ENCODE measurements around the gene HNRNPM.

HNRNPM gene

DNA sequence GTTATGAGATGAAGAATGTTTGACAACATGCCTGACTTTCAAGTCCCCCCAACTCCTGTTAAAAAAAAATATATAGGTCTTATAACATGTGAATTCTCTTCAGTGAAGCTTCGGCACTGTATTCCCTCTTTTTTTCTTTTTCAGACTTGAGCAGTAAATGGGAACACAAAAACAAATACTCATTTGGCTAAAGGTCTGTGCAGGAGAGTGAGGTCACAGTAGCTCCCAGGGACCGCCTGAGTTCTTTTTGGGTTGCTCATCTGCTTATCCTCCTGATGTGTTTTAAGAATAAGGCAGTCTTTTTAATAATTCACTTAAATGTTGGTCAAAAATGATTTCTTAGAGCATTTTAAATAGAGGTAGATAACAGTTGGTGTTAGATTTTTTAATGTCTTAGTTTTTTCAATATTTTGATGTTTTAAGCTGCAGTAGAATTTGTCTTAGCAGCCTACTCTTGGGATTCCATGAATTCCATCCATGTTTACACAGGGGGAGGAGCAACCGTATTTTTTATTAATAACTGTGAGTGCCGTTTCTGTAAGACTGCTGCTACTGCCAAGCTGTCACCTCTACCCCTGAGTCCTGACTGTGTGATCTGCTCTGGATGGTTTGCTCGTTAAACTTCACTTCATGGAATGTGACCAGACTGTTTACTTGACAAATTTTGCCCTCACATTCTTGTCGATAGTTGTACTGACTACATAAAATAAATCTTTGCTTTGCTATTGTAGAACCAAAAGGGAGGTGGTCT is 14.9 kb downstream of the HNRNPM start:
- POLR2A ChIA-PET = interaction anchor here (0.9 to 1.2 kb wide), 2 partner anchors 54 to 66 kb away, joined by 3 to 5 read pairs; partner anchors contain the start of gene ZNF414
- CTCF ChIA-PET = no interaction called here
- DNase-seq (ENCODE audit: extremely low spot score) = no peak
- TF ChIP-seq BHLHE40 (IDR thresholded peaks at IDR 0.05; ENCODE audit: borderline replicate concordance) (no peak), FOXK2 (IDR thresholded peaks at IDR 0.05) (no peak), CTBP1 (IDR thresholded peaks at IDR 0.05; ENCODE audit: borderline replicate concordance) (no peak), FOXA1 (IDR thresholded peaks at IDR 0.05) (no peak), FOXM1 (IDR thresholded peaks at IDR 0.05; ENCODE audit: borderline replicate concordance) (no peak), LEF1 (IDR thresholded peaks at IDR 0.05; ENCODE audit: borderline replicate concordance) (no peak), TARDBP (IDR thresholded peaks at IDR 0.05) (no peak), HDGF (IDR thresholded peaks at IDR 0.05; ENCODE audit: borderline replicate concordance) (no peak), ZNF384 (IDR thresholded peaks at IDR 0.05) (no peak), NFRKB (IDR thresholded peaks at IDR 0.05) (no peak)

DNA sequence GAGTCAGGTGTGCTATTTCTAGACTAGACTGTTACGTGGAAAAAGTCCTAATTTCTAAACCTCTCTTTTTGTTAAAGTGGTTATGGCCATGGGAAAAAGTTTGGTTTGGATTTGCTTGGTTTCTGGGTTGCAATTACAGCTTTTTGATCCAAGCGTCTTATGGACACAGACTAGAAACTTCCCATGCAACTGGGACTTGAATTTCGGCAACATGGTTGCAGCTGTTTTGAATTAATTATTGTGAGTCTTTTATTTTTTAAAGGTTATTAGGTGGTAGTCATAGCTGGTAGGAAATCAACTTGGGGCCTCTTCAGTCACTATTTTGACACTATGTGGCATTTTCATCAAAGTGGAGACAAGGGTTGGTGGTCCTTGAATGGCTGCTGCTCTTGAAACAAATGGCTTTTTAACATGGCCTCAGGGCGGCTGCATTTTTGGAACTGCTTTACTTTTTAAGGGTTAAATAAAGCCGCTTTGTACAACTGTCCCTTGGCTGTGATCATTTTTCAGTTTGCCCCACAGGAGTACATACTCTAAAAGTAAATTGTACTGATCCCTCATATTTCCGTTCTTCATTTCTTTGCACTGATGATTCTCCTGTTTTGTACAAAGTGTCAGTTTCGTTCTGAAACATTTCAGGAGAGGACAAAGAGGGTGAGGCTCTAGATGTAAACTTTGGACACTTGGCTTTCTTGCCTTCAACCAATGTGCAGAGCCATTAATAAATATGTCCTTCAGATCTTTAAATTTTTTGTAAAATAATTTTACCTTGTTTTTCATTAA is 15.9 kb downstream of the HNRNPM start:
- TF ChIP-seq NFRKB (IDR thresholded peaks at IDR 0.05) = no peak
- no peak for TF ChIP-seq ZNF384 (IDR thresholded peaks at IDR 0.05)
- no peak for TF ChIP-seq SUZ12 (IDR thresholded peaks at IDR 0.05)
- TF ChIP-seq FOXM1 (IDR thresholded peaks at IDR 0.05; ENCODE audit: borderline replicate concordance) = no peak
- TF ChIP-seq ARNT (IDR thresholded peaks at IDR 0.05) = no peak
- TF ChIP-seq ELF4 (IDR thresholded peaks at IDR 0.05) = no peak
- no peak for TF ChIP-seq TARDBP (IDR thresholded peaks at IDR 0.05)
- ChIA-PET POLR2A (no interaction called here), CTCF (no interaction called here)
- no peak for DNase-seq (ENCODE audit: extremely low spot score)

- CTCF ChIA-PET = no interaction called here
- POLR2A ChIA-PET = interaction anchor here (1.2 kb wide), 1 partner anchor 9 kb away, joined by 3 read pairs; no protein-coding TSS in a partner anchor
- no peak for DNase-seq (ENCODE audit: extremely low spot score)
Measured at GRCh38 chr19:8461376-8461775, 16.6 kb downstream of the HNRNPM start.

GRCh38 chr19:8461891-8462290 is 17.1 kb downstream of the HNRNPM start:
- TF ChIP-seq SUZ12 (IDR thresholded peaks at IDR 0.05) (no peak), FOXM1 (IDR thresholded peaks at IDR 0.05; ENCODE audit: borderline replicate concordance) (no peak), LEF1 (IDR thresholded peaks at IDR 0.05; ENCODE audit: borderline replicate concordance) (no peak), BHLHE40 (IDR thresholded peaks at IDR 0.05; ENCODE audit: borderline replicate concordance) (no peak), CTBP1 (IDR thresholded peaks at IDR 0.05; ENCODE audit: borderline replicate concordance) (no peak), FOXK2 (IDR thresholded peaks at IDR 0.05) (no peak), FOXA1 (IDR thresholded peaks at IDR 0.05) (no peak), SP1 (IDR thresholded peaks at IDR 0.05) (no peak), ELF4 (IDR thresholded peaks at IDR 0.05) (no peak), L3MBTL2 (conservative IDR thresholded peaks at IDR 0.05) (no peak), HDGF (IDR thresholded peaks at IDR 0.05; ENCODE audit: borderline replicate concordance) (no peak), TARDBP (IDR thresholded peaks at IDR 0.05) (no peak), ZNF384 (IDR thresholded peaks at IDR 0.05) (no peak), NFRKB (IDR thresholded peaks at IDR 0.05) (no peak), ARNT (IDR thresholded peaks at IDR 0.05) (no peak)
- TF ChIP-seq, protein P1, sequence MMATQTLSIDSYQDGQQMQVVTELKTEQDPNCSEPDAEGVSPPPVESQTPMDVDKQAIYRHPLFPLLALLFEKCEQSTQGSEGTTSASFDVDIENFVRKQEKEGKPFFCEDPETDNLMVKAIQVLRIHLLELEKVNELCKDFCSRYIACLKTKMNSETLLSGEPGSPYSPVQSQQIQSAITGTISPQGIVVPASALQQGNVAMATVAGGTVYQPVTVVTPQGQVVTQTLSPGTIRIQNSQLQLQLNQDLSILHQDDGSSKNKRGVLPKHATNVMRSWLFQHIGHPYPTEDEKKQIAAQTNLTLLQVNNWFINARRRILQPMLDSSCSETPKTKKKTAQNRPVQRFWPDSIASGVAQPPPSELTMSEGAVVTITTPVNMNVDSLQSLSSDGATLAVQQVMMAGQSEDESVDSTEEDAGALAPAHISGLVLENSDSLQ (IDR thresholded peaks at IDR 0.05) = no peak
- POLR2A ChIA-PET = interaction anchor here (1.2 to 1.3 kb wide), 2 partner anchors 9 to 17 kb away, joined by 3 to 6 read pairs; partner anchors contain the start of gene HNRNPM
- no peak for DNase-seq (ENCODE audit: extremely low spot score)
- CTCF ChIA-PET = no interaction called here

More at GRCh38 chr19:8461376-8461775, 16.6 kb downstream of the HNRNPM start:
- no peak for TF ChIP-seq CTBP1 (IDR thresholded peaks at IDR 0.05; ENCODE audit: borderline replicate concordance)
- no peak for TF ChIP-seq TARDBP (IDR thresholded peaks at IDR 0.05)
- no peak for TF ChIP-seq SUZ12 (IDR thresholded peaks at IDR 0.05)
- TF ChIP-seq L3MBTL2 (conservative IDR thresholded peaks at IDR 0.05) = no peak
- no peak for TF ChIP-seq SP1 (IDR thresholded peaks at IDR 0.05)
- TF ChIP-seq FOXA1 (IDR thresholded peaks at IDR 0.05) = no peak
- TF ChIP-seq, protein P1 (IDR thresholded peaks at IDR 0.05) = no peak
- TF ChIP-seq ELF4 (IDR thresholded peaks at IDR 0.05) = no peak
- no peak for TF ChIP-seq ARNT (IDR thresholded peaks at IDR 0.05)
- no peak for TF ChIP-seq ZNF384 (IDR thresholded peaks at IDR 0.05)
- no peak for TF ChIP-seq HDGF (IDR thresholded peaks at IDR 0.05; ENCODE audit: borderline replicate concordance)
- TF ChIP-seq NFRKB (IDR thresholded peaks at IDR 0.05) = no peak
- TF ChIP-seq FOXK2 (IDR thresholded peaks at IDR 0.05) = no peak
- TF ChIP-seq LEF1 (IDR thresholded peaks at IDR 0.05; ENCODE audit: borderline replicate concordance) = no peak
- no peak for TF ChIP-seq BHLHE40 (IDR thresholded peaks at IDR 0.05; ENCODE audit: borderline replicate concordance)
- TF ChIP-seq FOXM1 (IDR thresholded peaks at IDR 0.05; ENCODE audit: borderline replicate concordance) = no peak

DNA sequence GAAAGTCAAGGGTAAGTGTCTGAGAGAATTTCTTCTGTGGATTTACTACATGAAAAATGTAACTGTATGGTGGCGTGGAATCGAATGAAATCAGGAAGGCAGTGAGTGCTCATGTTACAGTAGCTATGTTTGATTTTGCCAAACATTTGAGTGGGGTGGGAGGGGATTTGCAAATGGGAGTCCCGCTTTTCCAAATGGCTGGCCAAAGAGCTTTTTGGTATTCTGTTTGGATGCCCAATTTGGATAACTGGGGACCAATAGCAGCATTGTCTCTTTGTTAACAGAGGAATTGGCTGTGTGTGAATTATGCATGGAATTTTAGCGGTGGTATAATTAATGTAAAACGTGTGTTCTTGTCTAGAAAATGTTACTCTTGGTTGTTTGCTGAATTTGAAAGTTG is 17.8 kb downstream of the HNRNPM start:
- ChIA-PET CTCF (no interaction called here), POLR2A (interaction anchor here (1.2 to 1.3 kb wide), 2 partner anchors 10 to 18 kb away, joined by 3 to 6 read pairs; partner anchors contain the start of gene HNRNPM)
- TF ChIP-seq TARDBP (IDR thresholded peaks at IDR 0.05) (no peak), FOXK2 (IDR thresholded peaks at IDR 0.05) (no peak)
- DNase-seq (ENCODE audit: extremely low spot score) = no peak

GRCh38 chr19:8463365-8463764 is 18.6 kb downstream of the HNRNPM start:
- CTCF ChIA-PET = no interaction called here
- no peak for DNase-seq (ENCODE audit: extremely low spot score)
- POLR2A ChIA-PET = no interaction called here
- TF ChIP-seq ELF4 (IDR thresholded peaks at IDR 0.05) (no peak), LEF1 (IDR thresholded peaks at IDR 0.05; ENCODE audit: borderline replicate concordance) (no peak), FOXA1 (IDR thresholded peaks at IDR 0.05) (no peak), NFRKB (IDR thresholded peaks at IDR 0.05) (no peak), FOXK2 (IDR thresholded peaks at IDR 0.05) (no peak), HDGF (IDR thresholded peaks at IDR 0.05; ENCODE audit: borderline replicate concordance) (no peak), ZNF384 (IDR thresholded peaks at IDR 0.05) (no peak), FOXM1 (IDR thresholded peaks at IDR 0.05; ENCODE audit: borderline replicate concordance) (no peak), SUZ12 (IDR thresholded peaks at IDR 0.05) (no peak), BHLHE40 (IDR thresholded peaks at IDR 0.05; ENCODE audit: borderline replicate concordance) (no peak)
- TF ChIP-seq, protein P1 (IDR thresholded peaks at IDR 0.05) = no peak

Measured in HEK293T (cell line).